ENCODE results near the gene CNIH3.

GRCh38 chr1:224719716-224720115, 103.6 kb downstream of the CNIH3 start:
- TF ChIP-seq CTCF (IDR thresholded peaks at IDR 0.05) (no peak), POLR2A (IDR thresholded peaks at IDR 0.05) (no peak)
